BJ (cell line): ENCODE data around the gene CCDC171. TPM values are rescaled to one million over a fixed set of nuclear protein-coding genes. Genes with fewer than 3 reads are reported as not detected.
"Not testable (repeated sequence)": the region's sequence is repeated elsewhere in the genome, so short reads cannot be mapped to it uniquely, and the experiment has no call there.

Experiments
- CTCF ChIA-PET: fragments of 350-600 bp; formaldehyde crosslinking; extraction: SDS; loops from one replicate; lab custom pipeline; 2021; ENCODE audit warnings: antibody characterized with exemption, inconsistent platforms; lab: Yijun Ruan, JAX
- POLR2A ChIA-PET: fragments of 300-600 bp; sonication (Branson Sonifier 250); formaldehyde crosslinking; extraction: SDS; loops from one replicate; lab custom pipeline; 2021; ENCODE audit warnings: antibody characterized with exemption; lab: Charles Lee
- DNase-seq: peaks from one replicate; pipeline ENCODE4 v3.0.0-alpha.2; 2011; ENCODE audit warnings: low read depth
- H3K27me3 ChIP-seq: 2 replicates; pipeline ENCODE4 v1.6.0; 2011; ENCODE audit warnings: low read length; ENCODE audit not compliant: control insufficient read depth, insufficient read depth
- H3K36me3 ChIP-seq: 2 replicates; pipeline ENCODE4 v1.5.1; 2011; ENCODE audit warnings: low read length; ENCODE audit not compliant: control insufficient read depth, insufficient read depth
- H3K4me3 ChIP-seq: 2 replicates; pipeline ENCODE4 v1.5.1; 2011; ENCODE audit warnings: low read depth, mild to moderate bottlenecking, control low read depth, low read length
- polyA plus RNA-seq: library from polyadenylated mRNA; depleted of rRNA; stranded (reverse); fragments of >200 nt; gene quantifications from 2 replicates; pipeline ENCODE4 v1.2.3, GENCODE V29; 2011
- TF ChIP-seq, protein P1 (sequence below): IDR thresholded peaks from 2 replicates; pipeline ENCODE4 v1.5.1; 2011; ENCODE audit warnings: low read depth, mild to moderate bottlenecking, control low read depth, inconsistent platforms, low read length, moderate library complexity; ENCODE audit not compliant: insufficient read depth

CCDC171 gene
- polyA plus RNA-seq, 1 experiment: 0.39 TPM

DNA sequence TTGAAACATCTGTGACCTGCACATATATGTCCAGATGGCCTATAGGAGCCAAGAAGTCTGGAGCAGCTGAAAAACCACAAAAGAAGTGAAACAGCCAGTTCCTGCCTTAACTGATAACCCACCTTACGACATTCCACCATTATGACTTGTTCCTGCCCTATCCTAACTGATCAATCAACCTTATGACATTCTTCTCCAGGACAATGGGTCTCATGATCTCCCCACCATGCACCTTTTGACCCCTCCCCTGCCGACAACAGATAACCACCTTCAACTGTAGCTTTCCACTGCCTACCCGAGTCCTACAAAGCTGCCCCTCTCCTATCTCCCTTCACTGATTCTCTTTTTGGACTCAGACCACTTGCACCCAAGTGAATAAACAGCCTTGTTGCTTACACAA lies 233.8 kb downstream of the CCDC171 start:
- TF ChIP-seq, protein P1, sequence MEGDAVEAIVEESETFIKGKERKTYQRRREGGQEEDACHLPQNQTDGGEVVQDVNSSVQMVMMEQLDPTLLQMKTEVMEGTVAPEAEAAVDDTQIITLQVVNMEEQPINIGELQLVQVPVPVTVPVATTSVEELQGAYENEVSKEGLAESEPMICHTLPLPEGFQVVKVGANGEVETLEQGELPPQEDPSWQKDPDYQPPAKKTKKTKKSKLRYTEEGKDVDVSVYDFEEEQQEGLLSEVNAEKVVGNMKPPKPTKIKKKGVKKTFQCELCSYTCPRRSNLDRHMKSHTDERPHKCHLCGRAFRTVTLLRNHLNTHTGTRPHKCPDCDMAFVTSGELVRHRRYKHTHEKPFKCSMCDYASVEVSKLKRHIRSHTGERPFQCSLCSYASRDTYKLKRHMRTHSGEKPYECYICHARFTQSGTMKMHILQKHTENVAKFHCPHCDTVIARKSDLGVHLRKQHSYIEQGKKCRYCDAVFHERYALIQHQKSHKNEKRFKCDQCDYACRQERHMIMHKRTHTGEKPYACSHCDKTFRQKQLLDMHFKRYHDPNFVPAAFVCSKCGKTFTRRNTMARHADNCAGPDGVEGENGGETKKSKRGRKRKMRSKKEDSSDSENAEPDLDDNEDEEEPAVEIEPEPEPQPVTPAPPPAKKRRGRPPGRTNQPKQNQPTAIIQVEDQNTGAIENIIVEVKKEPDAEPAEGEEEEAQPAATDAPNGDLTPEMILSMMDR: no peak
- ChIA-PET CTCF (interaction anchor here (0.8 kb wide), 1 partner anchor 15 kb away, joined by 3 read pairs; no protein-coding TSS in a partner anchor), POLR2A (no interaction called here)
- no peaks in the 10 kb centered on the region for H3K36me3 ChIP-seq
- no peak overlapping the region for H3K4me3 ChIP-seq
- H3K27me3 ChIP-seq: no peaks in the 10 kb centered on the region
- DNase-seq: no peak

DNA sequence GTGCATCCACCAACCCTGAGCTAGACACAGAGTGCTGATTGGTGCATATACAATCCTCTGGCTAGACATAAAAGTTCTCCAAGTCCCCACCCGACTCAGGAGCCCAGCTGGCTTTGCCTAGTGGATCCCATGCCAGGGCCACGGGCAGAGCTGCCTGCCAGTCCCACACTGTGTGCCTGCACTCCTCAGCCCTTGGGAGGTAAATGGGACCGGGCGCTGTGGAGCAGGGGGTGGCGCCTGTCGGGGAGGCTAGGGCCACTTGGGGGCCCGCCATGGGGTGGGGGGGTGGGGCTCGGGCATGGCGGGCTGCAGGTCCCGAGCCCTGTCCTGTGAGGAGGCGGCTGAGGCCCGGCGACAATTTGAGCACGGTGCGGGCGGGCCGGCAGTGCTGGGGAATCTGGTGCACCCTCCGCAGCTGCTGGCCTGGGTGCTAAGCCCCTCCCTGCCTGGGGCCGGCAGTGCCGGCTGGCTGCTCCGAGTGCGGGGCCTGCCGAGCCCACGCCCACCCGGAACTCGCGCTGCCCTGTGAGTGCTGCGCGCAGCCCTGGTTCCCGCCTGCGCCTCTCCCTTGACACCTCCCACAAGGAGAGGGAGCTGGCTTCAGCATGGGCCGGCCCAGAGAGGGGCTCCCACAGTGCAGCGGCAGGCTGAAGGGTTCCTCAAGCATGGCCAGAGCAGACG lies 257.5 kb downstream of the CCDC171 start:
- H3K36me3 ChIP-seq, POLR2A ChIA-PET, CTCF ChIA-PET, H3K27me3 ChIP-seq, H3K4me3 ChIP-seq, DNase-seq: not testable (repeated sequence)

DNA sequence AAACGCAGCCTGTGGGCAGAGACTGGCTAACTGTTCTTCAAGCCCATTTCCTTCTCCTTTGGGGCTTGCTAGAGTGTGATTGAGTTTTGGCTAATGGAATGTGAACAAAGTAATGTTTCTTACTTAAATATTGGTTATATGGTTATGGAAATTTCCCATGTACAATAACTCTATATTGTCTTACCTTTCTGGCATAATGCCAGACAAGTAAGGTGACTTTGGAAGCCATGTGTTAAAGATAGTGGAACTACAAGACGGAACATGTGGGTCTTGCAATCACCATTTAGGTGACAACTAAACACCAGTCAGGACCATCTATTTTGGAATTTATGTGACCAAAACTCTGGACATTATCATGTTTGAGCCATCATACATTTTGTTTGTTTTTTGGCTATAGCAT lies 260.2 kb downstream of the CCDC171 start:
- POLR2A ChIA-PET: no interaction called here
- Histone ChIP-seq H3K27me3 (no peaks in the 10 kb centered on the region), H3K36me3 (no peaks in the 10 kb centered on the region), H3K4me3 (no peak overlapping the region)
- TF ChIP-seq, protein P1: no peak
- CTCF ChIA-PET: no interaction called here
- no peak for DNase-seq

DNA sequence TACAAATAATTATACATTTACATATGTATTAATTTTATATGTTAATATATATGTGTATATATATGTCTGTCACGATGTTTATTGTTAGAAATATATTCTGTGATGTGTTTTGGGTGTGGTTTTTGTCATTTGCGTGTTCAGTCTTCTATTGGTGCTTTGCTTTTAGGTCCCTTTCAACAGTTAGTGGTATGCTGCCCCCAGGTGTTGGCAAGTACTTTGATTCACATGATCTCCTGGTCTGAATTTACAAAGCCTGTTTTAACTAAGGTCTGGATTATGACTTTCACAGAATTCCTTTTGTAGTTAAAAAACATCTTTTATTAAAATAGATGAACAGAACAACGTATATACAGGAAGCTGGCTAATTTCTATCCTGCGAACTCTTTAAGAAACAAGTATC lies 271.5 kb downstream of the CCDC171 start:
- TF ChIP-seq, protein P1: peak; percentile 35; the same call in 1 of the 2 replicates
- DNase-seq: no peak
- ChIA-PET CTCF (interaction anchor here (0.8 to 1.4 kb wide), 4 partner anchors 12 to 218 kb away, joined by 3 to 5 read pairs (median 4); no protein-coding TSS in a partner anchor), POLR2A (no interaction called here)
- H3K36me3 ChIP-seq: no peaks in the 10 kb centered on the region
- no peak overlapping the region for H3K4me3 ChIP-seq
- no peaks in the 10 kb centered on the region for H3K27me3 ChIP-seq

DNA sequence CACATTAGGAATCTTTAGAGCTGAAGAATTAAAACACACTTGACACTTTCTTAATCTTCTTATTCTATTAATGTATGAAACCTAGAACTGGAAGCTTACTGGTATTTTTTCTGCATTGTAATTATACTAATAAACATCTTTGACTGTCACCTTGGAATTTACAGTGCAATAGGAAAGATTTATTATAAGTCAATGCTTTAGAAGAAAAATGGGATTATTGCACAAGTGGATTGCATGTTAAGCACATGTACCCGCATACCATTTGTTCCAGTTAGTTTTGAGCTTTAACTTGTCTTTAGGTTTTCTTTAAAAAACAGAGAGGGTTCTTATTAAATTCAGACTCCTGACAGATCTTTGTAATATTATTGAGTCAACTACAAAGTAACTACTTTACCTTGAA lies 278.5 kb downstream of the CCDC171 start:
- POLR2A ChIA-PET: no interaction called here
- Histone ChIP-seq H3K4me3 (no peak overlapping the region), H3K36me3 (no peaks in the 10 kb centered on the region), H3K27me3 (no peaks in the 10 kb centered on the region)
- CTCF ChIA-PET: no interaction called here
- no peak for DNase-seq
- TF ChIP-seq, protein P1: no peak
